ENCODE data around the gene NEK7.

DNA sequence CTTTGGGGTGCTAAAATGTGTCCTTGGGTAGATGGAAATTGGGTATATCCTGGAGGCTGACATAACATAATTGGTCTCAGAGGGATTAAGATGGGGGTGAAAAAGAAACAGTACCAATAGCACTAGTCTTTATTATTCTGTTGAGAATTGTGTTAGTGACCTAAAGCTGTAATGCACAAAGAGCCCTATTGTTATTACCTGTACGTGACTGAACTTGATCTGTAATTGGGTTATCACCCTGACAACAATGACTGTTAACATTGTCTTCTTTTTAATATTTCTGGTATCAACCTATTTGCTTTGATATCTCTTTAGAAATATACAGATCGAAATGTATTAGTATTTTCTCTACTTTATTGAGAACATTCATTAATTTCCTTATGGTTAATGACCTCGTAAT lies 147.6 kb downstream of the NEK7 start:
- no peak for TF ChIP-seq EZH2phosphoT487 (IDR thresholded peaks at IDR 0.05; ENCODE audit: borderline replicate concordance, low read length)
- TF ChIP-seq, protein P1, sequence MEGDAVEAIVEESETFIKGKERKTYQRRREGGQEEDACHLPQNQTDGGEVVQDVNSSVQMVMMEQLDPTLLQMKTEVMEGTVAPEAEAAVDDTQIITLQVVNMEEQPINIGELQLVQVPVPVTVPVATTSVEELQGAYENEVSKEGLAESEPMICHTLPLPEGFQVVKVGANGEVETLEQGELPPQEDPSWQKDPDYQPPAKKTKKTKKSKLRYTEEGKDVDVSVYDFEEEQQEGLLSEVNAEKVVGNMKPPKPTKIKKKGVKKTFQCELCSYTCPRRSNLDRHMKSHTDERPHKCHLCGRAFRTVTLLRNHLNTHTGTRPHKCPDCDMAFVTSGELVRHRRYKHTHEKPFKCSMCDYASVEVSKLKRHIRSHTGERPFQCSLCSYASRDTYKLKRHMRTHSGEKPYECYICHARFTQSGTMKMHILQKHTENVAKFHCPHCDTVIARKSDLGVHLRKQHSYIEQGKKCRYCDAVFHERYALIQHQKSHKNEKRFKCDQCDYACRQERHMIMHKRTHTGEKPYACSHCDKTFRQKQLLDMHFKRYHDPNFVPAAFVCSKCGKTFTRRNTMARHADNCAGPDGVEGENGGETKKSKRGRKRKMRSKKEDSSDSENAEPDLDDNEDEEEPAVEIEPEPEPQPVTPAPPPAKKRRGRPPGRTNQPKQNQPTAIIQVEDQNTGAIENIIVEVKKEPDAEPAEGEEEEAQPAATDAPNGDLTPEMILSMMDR (conservative IDR thresholded peaks at IDR 0.05; ENCODE audit: low read depth, low read length), result no peak
- no peak for TF ChIP-seq EZH2 (IDR thresholded peaks at IDR 0.05; ENCODE audit: low read length, unreplicated experiment)

All from PC-3 (cell line).